ENCODE data around the gene ANKRD17. TPM values are rescaled to one million over a fixed set of nuclear protein-coding genes. Genes with fewer than 3 reads are reported as not detected.

ANKRD17 gene
- total RNA-seq, 2 experiments from 2014 or later: 61.6 to 62.6 TPM

Other genes starting within 250 kb of the ANKRD17 start
- 10 to 100 TPM; 26.2 to 26.3 TPM for gene COX18, start 189.1 kb downstream of the ANKRD17 start, total RNA-seq
- gene ALB, start 145.5 kb upstream of the ANKRD17 start, total RNA-seq: not detected
- not detected for gene AFP, start 177.4 kb upstream of the ANKRD17 start, total RNA-seq
- gene AFM, start 222.9 kb upstream of the ANKRD17 start, total RNA-seq: not detected